ENCODE data around the gene HP1BP3. TPM values are rescaled to one million over a fixed set of nuclear protein-coding genes. Genes with fewer than 3 reads are reported as not detected.
A peak's percentile ranks its signal among the peaks of the same experiment; 100 is the strongest.
"Not testable (repeated sequence)": the region's sequence is repeated elsewhere in the genome, so short reads cannot be mapped to it uniquely, and the experiment has no call there.

Gene HP1BP3
- polyA plus RNA-seq, 3 donors = 229 to 264 (median 263) TPM

DNA sequence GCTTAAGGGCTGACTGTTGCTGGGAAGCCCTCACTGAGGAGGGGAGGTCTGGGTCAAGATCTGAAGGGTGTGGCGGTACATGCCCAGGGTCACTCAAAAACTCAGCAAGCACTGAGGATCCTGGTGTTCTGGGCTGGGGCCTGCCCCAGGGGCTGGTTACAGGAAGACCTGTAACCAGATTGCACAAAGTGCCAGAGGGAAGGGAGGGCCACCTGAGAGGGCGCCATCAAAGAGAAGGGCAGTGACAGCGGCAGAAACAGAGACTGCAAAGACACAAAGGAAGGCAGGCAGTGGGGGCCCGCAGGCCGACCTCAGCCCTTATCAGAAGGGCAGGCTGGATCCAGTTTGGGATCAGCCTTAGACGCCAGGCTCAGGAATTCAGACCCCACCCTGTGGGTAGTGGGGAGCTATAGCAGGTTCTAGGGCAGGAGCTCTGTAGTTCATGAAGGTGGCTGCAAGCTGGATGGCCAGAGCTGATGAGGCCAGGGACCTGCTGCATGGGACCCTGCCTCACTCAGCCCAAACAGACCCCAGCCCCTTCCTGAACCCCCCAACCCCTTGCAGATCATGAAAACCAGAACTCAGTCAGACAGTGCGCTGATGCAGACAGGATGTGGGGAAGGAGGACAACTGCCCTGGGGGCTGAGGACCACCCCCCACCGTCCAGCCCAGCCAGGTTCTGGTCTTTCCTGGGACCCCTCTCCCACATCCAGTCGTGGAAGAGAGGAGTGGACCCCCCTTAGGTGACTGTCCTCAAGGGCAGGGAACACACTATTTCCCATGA is 58.5 kb downstream of the HP1BP3 start:
- no peak for DNase-seq (ENCODE audit: low read depth in 3 of 3, low spot score in 2 of 3)

DNA sequence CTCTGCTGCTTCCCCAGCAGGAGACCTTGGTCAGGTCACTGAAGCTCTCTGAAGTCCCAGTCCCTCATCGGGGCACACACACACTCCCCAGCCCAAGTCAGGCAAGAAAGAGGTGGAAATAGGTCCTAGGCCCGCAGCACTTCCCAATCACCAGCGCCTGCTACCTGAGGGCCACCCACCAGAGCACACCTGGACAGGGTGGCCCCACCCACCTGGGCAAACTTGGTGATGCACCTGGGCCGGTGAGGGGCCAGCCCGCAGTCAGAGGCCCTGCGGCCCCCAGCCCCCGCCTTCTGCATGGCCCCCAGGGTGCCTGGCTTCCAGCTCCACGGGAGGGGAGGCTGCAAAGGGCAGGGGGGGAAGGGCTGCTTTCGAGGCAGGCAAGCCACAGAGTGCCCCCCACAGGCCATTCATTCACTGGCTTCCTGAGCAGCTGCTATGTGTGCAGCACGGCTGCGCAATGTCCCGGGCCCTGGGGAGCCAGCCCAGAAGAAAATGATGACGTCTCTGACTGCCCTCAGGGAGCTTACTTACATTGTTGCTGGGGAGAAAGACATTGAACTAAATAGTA is 59.3 kb downstream of the HP1BP3 start:
- DNase-seq (ENCODE audit: low read depth in 3 of 3, low spot score in 2 of 3) = no peak

DNA sequence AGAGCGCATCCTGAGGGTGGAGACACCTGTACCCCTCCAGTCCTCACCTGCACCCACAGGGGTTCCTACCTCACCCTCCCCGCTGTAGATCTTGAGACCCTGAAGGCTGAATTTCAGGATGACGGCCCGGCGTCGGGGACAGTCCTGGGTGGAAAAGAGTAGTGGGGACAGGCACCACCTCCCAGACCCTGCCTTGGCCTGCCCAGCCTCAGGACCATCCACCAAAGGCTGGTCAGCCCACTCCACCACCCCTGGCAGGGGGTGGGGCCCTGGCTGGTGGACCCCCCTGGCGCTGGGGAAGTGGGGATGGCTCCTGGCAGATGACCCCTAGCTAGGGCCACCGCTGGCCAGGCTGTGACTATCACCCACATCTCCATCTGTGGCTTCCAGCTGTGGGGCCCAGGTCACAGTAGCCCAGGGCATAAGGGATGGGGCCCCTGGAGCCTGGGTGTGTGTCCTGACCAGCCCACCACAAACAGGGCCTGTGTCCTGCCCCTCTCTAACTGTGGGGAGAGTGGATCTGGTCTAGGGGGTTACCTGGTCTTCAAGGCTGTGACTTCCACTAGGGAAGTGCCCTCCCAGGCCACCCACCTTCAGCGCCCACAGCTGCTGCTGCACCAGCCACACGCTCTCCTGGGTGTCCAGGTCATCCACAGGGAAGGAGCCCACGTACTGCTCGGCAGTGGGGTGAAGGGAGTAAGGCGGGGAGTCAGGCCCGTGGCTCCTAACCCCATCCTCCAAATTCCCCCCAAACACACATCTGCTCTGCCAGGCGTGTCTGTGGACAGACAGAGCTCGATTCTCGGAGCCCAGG is 60.0 kb downstream of the HP1BP3 start:
- no peak for DNase-seq (ENCODE audit: low read depth in 3 of 3, low spot score in 2 of 3)

DNA sequence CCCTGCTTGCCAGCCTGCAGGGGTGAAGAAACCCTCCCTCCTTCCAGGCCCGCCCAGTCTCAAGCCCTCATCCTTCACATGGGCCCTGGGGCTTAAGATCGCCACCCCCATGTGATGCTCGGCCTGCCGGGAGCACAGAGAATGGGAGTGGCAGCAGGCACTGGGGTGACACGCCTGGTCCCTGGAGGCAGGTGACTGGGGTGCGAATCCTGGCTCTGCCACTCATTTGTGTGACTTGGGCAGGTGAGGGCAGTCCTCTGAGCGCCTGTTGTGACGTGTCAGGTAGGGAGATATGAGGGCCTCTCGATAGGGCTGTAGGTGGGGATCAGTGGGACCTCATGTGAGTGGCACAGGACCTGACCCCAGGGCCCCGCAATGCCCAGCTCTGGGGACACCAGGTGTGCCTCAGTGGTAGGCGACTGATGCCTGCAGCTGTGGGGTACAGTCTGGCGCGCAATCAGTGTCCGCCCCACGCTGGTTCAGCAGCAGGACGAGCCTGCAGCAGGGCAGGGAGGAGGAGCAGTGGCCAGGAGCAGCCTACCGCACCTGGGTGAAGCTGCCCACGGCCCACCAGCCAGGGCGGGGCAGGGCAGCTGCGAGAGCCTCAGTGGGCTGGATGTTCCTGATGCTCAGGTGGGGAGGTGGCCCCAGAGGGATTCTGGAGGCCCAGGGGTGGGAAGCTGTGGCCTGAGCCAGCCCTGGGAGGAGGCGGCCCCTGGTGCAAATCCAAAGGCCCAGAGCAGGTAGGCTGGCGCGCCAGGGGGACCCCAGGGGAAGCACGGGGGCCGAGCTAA is 60.8 kb downstream of the HP1BP3 start:
- no peak for DNase-seq (ENCODE audit: low read depth in 3 of 3, low spot score in 2 of 3)

DNA sequence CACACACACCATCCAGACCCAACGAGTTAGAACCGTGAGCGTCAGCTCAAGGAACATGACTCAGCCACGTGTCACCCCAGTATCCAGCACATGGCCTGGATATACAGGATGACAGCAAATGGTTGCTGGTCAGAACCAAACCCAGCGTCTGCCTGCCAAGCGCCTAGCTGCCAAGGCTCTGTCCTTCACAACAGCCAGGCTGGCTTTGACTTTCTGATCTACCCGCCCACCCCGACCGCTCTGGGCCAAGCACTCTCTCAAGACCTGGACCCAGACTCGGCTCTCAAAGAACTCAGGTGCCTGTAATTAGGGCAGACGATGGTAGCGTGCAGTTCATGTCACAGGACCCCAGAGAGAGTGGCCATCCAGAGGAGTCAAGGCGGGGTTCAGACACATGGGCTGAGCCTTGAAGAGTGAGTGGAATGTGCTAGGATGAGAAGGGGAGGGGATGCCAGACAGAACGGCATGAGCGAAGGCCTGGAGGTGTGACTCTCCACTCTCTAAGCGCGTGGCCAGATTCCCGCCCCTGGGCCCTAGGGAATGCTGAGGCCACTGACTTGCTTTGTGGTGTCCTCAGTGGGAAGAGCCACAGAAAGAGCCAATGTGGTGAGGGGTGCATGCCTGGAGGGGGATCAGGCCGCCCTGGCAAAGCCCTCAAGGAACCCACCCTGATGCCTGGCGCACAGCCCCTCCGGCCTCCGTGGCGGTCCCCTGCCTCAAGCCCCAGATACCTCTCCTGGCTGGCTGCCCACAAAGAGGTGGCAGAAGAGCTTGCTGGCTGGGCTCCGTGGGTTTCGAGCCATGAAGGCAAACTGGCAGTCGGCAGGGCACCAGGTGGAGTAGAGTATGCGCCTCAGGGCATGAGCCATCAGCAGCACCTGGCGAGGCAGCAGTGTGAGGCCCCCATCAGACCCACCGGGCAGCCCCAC is 61.7 kb downstream of the HP1BP3 start:
- no peak for DNase-seq (ENCODE audit: low read depth in 3 of 3, low spot score in 2 of 3)

DNA sequence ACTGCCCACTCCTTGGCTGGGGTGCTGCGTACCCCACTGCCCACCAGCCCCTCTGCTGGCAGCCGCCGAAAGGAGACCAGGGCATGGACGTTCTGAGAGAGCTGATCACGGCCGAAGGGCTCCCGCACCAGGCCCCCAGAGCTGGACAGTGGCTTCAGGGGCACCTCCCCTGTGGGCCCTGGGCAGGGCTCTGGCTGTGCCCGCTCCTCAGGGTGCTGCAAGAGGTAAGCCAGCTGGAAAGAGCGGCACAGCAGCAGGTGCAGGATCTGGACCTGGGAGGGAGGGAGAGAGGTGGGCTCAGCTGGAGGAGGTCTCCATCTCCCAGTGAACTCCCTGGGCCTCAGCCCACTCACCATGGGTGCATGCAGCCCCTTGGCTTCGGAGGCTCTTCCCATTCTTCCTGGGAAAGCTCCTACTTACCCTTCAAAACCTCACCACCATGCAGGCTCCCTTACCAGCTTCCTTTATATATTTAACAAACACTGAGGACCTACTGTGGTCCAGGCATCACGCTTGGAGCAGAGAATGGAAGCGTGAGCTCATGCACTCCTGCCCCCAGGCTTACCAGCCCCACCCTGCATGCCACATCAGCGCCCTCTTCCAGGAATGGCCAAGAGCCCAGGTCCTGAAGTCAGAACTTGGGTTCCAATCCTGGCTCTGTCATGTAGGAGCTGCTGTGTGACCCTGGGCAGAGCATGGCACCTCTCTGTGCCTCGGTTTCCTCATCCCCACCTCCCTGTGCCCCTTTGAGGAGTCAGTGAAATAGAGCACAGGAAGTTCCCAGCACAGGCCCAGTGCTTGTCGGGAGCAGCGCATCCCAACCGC is 62.5 kb downstream of the HP1BP3 start:
- no peak for DNase-seq (ENCODE audit: low read depth in 3 of 3, low spot score in 2 of 3)

DNA sequence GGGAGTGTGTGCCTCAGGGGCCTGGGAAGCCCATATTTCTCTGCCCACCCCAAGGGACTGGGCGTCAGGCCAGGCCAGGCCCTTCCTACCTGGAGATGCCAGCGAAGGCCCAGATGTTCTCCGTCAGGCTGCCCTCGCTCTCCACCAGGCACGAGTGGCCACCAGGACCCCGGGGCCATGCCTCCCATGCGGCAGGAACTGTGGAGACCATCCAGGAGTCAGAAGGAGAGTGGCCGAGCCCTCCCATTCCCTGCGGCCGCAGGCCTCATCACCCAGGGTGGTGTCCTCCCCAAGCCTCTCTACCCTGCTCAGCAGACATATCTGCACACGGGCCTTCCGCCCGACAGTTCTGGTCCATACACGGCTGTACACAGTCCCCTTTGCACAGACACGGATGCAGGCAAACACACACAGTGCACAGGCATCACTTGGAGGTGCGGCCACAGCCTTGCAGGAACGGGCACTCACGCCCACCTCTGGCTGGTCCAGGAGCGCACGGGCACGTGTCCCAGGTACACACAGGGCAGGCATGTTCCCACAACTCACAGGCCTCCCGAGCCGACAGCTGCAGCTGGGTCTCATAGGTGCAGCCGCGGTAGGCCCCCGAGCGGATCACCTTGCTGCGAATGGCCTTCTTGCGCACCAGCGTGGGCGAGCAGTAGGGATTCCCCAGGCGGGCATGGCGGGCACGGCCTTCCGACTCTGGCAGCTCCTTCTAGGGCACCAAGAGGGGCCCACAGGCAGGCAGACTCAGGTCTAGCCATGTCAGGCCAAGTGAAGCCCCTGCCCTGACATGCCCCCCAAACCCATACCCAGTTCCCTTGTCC is 63.4 kb downstream of the HP1BP3 start:
- DNase-seq (ENCODE audit: low read depth in 3 of 3, low spot score in 2 of 3) = no peak

DNA sequence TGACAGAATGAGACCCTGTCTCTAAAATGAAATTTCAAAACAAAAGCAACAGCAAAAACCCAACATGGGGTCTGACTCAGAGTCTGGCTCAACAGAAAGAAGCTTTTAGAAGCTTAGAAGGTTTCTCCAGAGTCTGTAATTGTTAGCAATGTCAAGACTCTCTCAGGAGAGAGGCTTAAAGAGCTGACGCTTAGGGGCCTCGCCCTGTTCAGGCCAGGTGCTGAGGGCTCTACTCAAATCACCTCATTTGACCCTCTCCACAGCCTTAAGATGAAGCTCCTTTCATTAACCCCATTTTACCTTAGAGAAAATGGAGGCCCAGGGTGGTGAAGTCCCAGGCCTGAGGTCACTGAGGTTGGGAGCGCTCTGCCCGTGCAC is 64.0 kb downstream of the HP1BP3 start:
- DNase-seq (ENCODE audit: low read depth in 3 of 3, low spot score in 2 of 3) = no peak

DNA sequence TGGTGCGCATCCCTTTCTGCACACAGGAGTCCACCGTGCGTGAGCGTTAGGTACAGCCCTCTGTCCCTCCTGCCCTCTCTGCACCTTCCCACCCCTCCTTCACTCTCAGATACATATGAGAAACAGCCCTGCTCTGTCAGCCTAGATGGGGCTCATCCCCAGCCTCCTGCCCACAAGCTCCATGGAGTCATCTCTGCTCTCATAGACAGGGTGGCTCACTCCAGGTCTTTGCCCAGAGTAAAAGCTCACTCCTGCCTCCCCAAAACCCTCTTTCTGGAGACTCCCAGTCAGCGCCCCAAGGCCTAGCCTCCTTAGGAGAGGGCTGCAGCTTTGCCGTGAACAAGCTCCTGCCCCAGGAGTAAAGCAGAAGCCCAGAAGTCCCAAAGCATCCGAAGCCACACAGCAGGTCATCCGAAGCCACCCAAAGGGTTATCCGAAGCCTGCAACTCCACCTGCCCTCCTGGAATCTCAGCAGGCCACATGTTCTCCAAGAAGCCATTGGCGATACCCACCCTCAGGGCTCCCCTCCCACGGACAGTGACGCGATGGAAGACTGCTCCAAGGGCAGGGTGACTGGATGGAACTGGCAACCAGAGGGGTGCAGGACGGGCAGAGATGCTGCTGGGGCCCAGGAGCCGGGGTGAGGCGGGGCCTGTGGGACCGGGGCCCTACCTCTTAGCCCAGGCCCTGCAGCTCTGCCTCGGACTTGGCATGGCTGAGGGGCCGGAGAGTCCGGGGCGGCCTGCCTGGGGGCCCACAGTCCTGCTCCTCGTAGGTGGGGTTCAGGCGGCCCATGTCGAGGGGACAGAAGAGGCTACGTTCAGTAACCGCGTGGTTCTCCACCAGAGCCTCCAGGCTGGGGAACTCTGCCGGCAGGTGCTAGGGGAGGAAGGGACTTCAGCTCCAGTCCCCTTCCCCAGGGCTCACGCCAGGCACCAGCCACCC is 65.7 kb downstream of the HP1BP3 start:
- DNase-seq (ENCODE audit: low read depth in 3 of 3, low spot score in 2 of 3) = no peak

DNA sequence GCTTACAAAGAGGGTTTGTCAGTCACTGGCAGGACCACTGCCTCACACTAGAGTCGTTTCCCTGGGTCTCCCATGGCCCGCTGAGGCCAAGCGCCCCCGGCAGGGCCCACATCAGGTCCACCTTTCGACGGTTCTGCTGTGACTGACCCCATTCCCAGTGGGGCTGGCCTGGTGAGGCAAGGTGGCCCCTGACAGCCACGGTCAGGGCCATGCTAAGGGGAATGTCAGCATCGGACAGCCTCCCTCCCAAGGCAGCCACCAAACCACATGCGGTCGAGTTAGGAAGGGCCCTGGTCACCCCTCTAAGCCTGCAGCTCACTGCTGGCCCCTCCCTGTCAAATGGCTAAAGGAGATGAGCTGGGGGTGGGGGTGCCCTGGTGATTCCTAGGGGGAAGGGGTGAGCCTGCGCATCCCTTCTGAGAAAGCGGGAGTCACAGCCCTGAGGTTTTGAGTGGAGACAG is 66.4 kb downstream of the HP1BP3 start:
- no peak for DNase-seq (ENCODE audit: low read depth in 3 of 3, low spot score in 2 of 3)

DNA sequence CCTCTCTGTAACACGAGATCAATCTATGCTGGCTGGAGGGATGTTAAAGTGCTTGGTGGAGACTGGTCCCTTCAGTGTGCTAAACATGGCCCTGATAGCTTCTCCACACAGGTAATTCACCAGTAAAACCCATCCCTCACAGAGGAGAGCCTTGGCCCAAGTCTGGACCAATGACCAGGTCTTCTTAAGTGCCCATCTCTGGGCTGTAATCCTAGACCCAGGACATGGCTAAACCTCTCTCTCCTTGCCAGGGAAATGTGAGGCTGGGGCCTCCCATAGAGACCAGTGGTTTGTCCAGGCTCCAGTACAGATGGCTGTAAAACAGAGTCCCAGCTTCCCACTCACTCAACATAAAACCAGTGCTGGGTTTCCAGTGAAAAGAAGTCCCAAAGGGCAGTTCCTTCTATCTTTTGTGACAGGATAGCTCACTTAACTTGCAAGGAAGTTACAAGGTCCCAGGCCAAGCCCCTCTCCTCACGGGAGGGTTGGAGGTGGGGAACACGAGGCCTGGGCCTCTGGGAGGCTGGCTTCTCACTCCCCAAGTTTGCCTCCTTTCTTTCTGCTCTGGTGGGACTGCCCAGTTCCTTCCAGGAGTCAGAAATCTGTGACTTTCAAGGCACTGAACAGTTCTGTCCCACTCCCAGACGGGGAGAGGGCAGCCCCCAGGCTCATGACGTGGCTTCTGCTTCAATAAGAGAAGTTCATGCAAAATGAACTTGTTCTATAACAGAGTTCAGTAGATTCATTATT is 67.1 kb downstream of the HP1BP3 start:
- DNase-seq (ENCODE audit: low read depth in 3 of 3, low spot score in 2 of 3) = no peak

DNA sequence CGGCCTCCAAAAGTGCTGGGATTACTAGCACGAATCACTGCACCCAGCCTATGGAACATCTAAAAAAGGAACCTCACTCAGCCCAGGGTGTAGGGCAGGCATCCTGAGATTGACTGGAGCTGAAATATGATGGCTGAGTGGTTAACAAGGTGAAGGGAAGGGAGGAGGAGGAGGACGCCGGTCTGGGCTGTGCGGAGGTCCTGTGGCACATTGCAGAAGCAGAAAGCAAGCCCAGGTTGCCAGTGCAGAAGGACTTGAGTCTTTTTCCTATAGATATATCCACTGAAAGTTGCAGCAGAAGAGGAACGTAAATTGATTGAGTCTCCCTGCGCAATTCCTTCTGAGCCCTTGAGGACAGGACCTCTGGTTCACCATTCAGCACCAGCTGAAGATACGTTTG is 67.8 kb downstream of the HP1BP3 start:
- DNase-seq (ENCODE audit: low read depth in 3 of 3, low spot score in 2 of 3) = no peak

DNA sequence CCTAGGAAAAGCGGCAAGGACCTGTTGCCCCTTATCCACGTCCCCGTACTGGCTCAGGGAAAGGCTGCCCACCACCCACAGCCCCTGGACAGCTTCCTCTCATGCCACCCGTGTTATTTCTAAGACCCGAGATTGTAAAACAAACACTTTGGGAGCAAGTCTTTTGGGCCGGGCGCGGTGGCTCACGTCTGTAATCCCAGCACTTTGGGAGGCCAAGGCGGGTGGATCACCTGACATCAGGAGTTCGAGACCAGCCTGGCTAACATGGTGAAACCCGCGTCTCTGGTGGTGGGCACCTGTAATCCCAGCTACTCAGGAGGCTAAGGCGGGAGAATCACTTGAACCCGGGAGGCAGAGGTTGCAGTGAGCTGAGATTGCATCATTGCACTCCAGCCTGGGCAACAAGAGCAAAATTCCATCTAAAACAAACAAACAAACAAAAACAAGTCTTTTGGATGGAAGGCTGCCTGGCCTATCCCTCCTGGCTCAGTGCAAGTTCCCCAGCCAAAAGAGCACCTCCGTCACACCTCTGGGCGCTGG is 68.7 kb downstream of the HP1BP3 start:
- not testable (repeated sequence) for DNase-seq (ENCODE audit: low read depth in 3 of 3, low spot score in 2 of 3)

DNA sequence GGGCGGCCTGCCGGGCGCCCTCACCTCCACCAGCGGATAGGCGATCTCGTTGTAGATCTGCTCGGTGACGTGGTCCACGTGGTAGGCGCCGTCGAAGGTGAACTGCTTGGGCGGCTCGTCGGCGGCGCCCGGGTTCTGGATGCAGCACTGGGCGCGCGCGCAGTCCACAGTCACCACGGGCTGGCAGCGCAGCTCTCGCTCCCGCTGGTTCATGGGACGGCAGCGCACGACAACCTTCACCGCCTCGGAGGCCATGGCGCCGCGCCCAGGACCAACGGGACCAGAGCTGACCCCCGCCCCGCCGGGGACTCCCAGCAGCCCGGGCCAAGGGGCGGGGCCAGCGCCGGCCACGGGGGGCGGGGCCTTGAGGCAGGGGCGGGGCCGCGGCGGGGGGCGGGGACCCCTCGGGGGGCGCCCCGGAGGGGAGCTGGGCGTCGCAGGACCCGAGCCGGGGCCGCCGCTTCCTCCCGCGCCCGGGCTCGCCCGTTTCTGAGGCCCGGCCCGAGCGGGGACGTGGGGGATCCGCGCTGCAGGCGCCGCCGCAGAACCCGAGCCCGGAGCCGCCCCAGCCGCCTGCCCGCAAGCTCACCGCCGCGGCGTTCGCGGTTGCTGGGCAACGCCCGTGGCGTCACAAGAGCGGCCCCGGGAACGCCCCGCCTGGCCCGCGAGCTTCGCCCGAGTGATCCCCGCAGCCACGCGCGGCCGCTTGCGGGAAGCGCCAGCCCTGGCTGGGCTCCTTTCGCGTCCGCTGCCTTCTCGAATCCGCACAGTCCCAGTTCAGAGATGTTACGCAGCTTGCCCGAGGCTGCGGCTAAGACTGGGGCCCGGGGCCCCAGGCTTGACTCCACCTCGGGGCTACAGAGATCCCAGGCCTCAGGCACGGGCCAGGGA is 69.4 kb downstream of the HP1BP3 start, which contains the start of gene KIF17:
KIF17 (minus strand) TSS at position 556 of the 891 bp plus-strand sequence; CDS start at position 255, 301 bp downstream.
- peak in 2 of 3 donors; percentile 56 to 68 for DNase-seq (ENCODE audit: low read depth in 3 of 3, low spot score in 2 of 3)

DNA sequence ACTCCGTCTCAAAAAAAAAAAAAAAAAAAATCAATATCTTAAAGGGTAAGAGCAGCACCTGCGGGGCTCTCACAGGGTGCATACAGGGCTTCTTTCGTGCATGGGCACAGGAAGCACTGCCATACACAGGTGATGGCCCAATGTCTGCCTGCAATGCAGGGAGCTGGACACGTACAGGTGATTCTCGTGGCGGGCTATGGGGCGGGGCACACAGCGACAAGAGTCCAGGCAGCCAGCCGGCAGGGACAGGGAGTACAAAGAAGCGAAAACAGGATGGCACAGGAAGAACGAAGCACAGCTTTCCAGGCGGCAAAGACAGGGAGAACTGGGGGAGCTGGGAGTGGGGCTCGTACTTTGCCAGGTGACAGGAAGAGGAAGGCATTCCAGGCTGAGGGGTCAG is 70.9 kb downstream of the HP1BP3 start:
- DNase-seq (ENCODE audit: low read depth in 3 of 3, low spot score in 2 of 3) = no peak
